Adrenal gland (tissue), 5 donors: ENCODE results near the gene RNF5.

Experiments used
- CTCF ChIP-seq, 6 experiments: fragments of 450-650 bp in 4 of 6; fragments of 200-600 bp in 2 of 6; sonication (generic) in 1 of 6; IDR thresholded peaks; 1 replicate in 5 of 6; 2 replicates in 1 of 6; pipeline versions ENCODE4 v1.5.1 to v1.8.0; 2016 to 2021; ENCODE audit warnings: antibody characterized with exemption in 6 of 6, mild to moderate bottlenecking in 2 of 6, moderate library complexity in 1 of 6
- POLR2A ChIP-seq, 2 donors: fragments of 450-650 bp; IDR thresholded peaks; one replicate each; pipeline ENCODE4 v1.6.1; 2017; ENCODE audit warnings: antibody characterized with exemption in 2 of 2, mild to moderate bottlenecking in 2 of 2, moderate library complexity in 1 of 2
- donor health status: DM: no; HTN: no; CAD: no.

- TF ChIP-seq CTCF (IDR thresholded peaks at IDR 0.05) (no peak), POLR2A (IDR thresholded peaks at IDR 0.05) (no peak)
Observed at GRCh38 chr6:32173051-32173727, 5.0 kb upstream of the RNF5 start.
